ENCODE measurements around the gene ESYT1. TPM values are rescaled to one million over a fixed set of nuclear protein-coding genes. Genes with fewer than 3 reads are reported as not detected.

Gene ESYT1
- total RNA-seq, 1 experiment from 2014 or later: 152 TPM

DNA sequence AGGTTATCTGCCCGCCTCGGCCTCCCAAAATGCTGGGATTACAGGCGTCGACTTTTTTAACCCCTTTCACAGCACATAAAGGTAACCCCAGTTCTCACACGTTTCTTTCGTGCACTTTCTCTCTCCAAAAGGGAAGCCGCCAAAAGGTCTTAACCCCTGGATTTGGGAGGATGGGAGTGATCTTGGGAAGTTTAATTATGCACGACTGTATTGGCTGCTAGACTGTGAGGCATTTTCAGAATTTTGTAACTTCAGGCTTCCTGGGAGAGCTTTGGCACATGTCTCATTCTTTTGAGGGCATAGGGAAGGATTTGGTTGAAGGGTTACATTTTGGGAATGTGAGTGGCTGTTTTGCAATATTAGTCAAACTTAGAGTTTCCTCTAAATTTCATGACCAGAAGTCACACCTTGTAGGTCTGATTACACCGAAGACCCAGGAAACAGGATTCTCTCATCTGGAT is 62.7 kb downstream of the ESYT1 start:
- CTCF ChIA-PET: interaction anchor here (0.6 kb wide), 1 partner anchor 13 kb away, joined by 3 read pairs; no protein-coding TSS in a partner anchor
- Histone ChIP-seq H3K36me3 (ENCODE audit: control insufficient read depth, insufficient read depth, low read length) (peaks cover 10% of the 10 kb centered on the region), H3K27me3 (ENCODE audit: control insufficient read depth, insufficient read depth, low read length) (no peaks in the 10 kb centered on the region), H3K4me1 (ENCODE audit: control insufficient read depth, insufficient read depth, low read length) (peaks cover 12% of the 10 kb centered on the region), H3K27ac (ENCODE audit: low read length) (peak overlapping the region; percentile 95), H3K4me3 (ENCODE audit: low read depth in 2 of 2, low read length in 2 of 2) (peak overlapping the region; percentile 68 to 98), H3K9me3 (ENCODE audit: control insufficient read depth, insufficient read depth, low read depth, low read length) (no peaks in the 10 kb centered on the region)
- POLR2A ChIA-PET: interaction anchor here (0.7 kb wide), 2 partner anchors 35 to 76 kb away, joined by 3 to 9 read pairs; no protein-coding TSS in a partner anchor
- TF ChIP-seq TCF7L2 (IDR thresholded peaks at IDR 0.05; ENCODE audit: low read depth, low read length): no peak
- no peak for TF ChIP-seq POLR2AphosphoS5 (IDR thresholded peaks at IDR 0.05; ENCODE audit: low read depth, low read length)
- no peak for TF ChIP-seq SIN3A (IDR thresholded peaks at IDR 0.05; ENCODE audit: borderline replicate concordance, insufficient read depth, low read depth, low read length)
- TF ChIP-seq, protein P1, sequence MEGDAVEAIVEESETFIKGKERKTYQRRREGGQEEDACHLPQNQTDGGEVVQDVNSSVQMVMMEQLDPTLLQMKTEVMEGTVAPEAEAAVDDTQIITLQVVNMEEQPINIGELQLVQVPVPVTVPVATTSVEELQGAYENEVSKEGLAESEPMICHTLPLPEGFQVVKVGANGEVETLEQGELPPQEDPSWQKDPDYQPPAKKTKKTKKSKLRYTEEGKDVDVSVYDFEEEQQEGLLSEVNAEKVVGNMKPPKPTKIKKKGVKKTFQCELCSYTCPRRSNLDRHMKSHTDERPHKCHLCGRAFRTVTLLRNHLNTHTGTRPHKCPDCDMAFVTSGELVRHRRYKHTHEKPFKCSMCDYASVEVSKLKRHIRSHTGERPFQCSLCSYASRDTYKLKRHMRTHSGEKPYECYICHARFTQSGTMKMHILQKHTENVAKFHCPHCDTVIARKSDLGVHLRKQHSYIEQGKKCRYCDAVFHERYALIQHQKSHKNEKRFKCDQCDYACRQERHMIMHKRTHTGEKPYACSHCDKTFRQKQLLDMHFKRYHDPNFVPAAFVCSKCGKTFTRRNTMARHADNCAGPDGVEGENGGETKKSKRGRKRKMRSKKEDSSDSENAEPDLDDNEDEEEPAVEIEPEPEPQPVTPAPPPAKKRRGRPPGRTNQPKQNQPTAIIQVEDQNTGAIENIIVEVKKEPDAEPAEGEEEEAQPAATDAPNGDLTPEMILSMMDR (IDR thresholded peaks at IDR 0.05): no peak
- TF ChIP-seq, protein P2, sequence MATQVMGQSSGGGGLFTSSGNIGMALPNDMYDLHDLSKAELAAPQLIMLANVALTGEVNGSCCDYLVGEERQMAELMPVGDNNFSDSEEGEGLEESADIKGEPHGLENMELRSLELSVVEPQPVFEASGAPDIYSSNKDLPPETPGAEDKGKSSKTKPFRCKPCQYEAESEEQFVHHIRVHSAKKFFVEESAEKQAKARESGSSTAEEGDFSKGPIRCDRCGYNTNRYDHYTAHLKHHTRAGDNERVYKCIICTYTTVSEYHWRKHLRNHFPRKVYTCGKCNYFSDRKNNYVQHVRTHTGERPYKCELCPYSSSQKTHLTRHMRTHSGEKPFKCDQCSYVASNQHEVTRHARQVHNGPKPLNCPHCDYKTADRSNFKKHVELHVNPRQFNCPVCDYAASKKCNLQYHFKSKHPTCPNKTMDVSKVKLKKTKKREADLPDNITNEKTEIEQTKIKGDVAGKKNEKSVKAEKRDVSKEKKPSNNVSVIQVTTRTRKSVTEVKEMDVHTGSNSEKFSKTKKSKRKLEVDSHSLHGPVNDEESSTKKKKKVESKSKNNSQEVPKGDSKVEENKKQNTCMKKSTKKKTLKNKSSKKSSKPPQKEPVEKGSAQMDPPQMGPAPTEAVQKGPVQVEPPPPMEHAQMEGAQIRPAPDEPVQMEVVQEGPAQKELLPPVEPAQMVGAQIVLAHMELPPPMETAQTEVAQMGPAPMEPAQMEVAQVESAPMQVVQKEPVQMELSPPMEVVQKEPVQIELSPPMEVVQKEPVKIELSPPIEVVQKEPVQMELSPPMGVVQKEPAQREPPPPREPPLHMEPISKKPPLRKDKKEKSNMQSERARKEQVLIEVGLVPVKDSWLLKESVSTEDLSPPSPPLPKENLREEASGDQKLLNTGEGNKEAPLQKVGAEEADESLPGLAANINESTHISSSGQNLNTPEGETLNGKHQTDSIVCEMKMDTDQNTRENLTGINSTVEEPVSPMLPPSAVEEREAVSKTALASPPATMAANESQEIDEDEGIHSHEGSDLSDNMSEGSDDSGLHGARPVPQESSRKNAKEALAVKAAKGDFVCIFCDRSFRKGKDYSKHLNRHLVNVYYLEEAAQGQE (IDR thresholded peaks at IDR 0.05; ENCODE audit: insufficient read depth in 1 of 2, low read depth in 2 of 2, low read length in 1 of 2): no peak
- BruUV-seq (replicated peaks): no TSS peak
- ATAC-seq: no peak
- in situ Hi-C loops (cut with HindIII; ENCODE audit: low pct_unique_long_range_greater_than_20kb, low sequenced_read_pairs): no loop called here
- no peak for DNase-seq (ENCODE audit: low read depth, low spot score)
- intact Hi-C loops (cut with micrococcal nuclease; ENCODE audit: unreplicated experiment): no loop called here

DNA sequence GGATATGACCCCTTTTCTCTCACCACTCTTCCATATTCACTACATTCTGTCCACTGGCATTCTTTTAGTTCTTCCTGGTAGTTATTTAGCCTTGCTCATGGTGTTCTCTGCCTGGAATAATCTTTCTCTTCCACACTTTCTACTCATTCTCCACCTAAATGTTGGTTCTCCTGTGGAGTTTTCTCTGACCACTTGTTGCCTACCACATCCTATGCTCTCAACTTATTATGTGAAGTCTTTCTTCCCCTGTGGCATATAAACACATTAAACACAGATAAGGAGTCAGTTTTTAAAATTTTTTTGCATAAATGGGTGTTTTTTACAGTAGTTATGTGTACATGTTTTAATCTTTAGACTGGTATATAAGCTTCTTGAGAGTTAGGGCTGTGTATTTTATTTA is 64.5 kb downstream of the ESYT1 start:
- Histone ChIP-seq H3K27ac (ENCODE audit: low read length) (no peak overlapping the region), H3K4me3 (ENCODE audit: low read depth in 2 of 2, low read length in 2 of 2) (no peak overlapping the region), H3K4me1 (ENCODE audit: control insufficient read depth, insufficient read depth, low read length) (peaks cover 5% of the 10 kb centered on the region), H3K36me3 (ENCODE audit: control insufficient read depth, insufficient read depth, low read length) (peaks cover 4% of the 10 kb centered on the region; the same call in 1 of the 2 replicates), H3K9me3 (ENCODE audit: control insufficient read depth, insufficient read depth, low read depth, low read length) (no peaks in the 10 kb centered on the region), H3K27me3 (ENCODE audit: control insufficient read depth, insufficient read depth, low read length) (no peaks in the 10 kb centered on the region)
- ATAC-seq (no peak), DNase-seq (ENCODE audit: low read depth, low spot score) (no peak)
- ChIA-PET POLR2A (interaction anchor here (0.6 kb wide), 1 partner anchor 9 kb away, joined by 3 read pairs; no protein-coding TSS in a partner anchor), CTCF (interaction anchor here (1.4 kb wide), 1 partner anchor 29 kb away, joined by 3 read pairs; the partner anchor contains the start of gene RNF41)
- in situ Hi-C loops (cut with HindIII; ENCODE audit: low pct_unique_long_range_greater_than_20kb, low sequenced_read_pairs): no loop called here
- BruUV-seq (replicated peaks): no TSS peak
- intact Hi-C loops (cut with micrococcal nuclease; ENCODE audit: unreplicated experiment): loop anchor here (2.0 kb wide), 1 partner anchor 32 kb away; the partner anchor contains the start of gene NABP2
- TF ChIP-seq TCF7L2 (IDR thresholded peaks at IDR 0.05; ENCODE audit: low read depth, low read length): no peak

DNA sequence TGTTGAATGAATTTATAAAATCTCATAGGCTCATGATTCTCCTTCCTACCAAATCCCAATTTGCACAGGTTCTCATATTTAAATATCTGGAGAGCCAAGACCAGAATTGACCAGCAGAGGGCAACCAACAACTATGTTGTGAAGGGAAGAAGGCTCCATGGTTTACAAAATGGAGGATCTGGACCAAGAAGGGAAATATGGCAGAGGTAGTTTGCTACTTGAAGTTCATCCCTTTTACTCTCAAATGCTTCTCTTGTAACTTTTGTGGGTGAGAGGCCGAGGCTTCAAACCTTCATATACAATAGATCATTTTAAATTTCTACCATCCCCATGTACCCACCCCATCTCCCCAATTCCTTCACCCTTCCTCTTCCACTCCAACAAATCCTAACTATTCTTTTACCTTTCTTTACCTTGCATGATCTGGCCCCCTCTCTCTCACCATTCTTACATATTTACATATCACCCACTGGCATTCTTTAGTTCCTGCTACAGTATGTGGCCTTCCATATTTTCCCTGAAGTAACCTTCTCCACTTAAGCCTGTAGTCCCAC is 65.0 kb downstream of the ESYT1 start:
- ChIA-PET POLR2A (interaction anchor here (0.6 kb wide), 1 partner anchor 9 kb away, joined by 3 read pairs; no protein-coding TSS in a partner anchor), CTCF (interaction anchor here (1.1 to 1.4 kb wide), 2 partner anchors 13 to 29 kb away, joined by 3 to 5 read pairs; partner anchors contain the start of gene RNF41)
- peak overlapping the region; percentile 2; the same call in 1 of the 2 replicates for H3K27ac ChIP-seq (ENCODE audit: low read length)
- H3K4me3 ChIP-seq (ENCODE audit: low read depth in 2 of 2, low read length in 2 of 2): no peak overlapping the region
- no TSS peak for BruUV-seq (replicated peaks)
- peaks cover 4% of the 10 kb centered on the region; the same call in 1 of the 2 replicates for H3K36me3 ChIP-seq (ENCODE audit: control insufficient read depth, insufficient read depth, low read length)
- TF ChIP-seq, protein P1 (IDR thresholded peaks at IDR 0.05): peak; percentile 83
- TF ChIP-seq SIN3A (IDR thresholded peaks at IDR 0.05; ENCODE audit: borderline replicate concordance, insufficient read depth, low read depth, low read length) (no peak), TCF7L2 (IDR thresholded peaks at IDR 0.05; ENCODE audit: low read depth, low read length) (no peak)
- no peak for ATAC-seq
- H3K4me1 ChIP-seq (ENCODE audit: control insufficient read depth, insufficient read depth, low read length): peaks cover under 1% of the 10 kb centered on the region; the same call in 1 of the 2 replicates
- DNase-seq (ENCODE audit: low read depth, low spot score): peak; percentile 65
- H3K27me3 ChIP-seq (ENCODE audit: control insufficient read depth, insufficient read depth, low read length): no peaks in the 10 kb centered on the region
- H3K9me3 ChIP-seq (ENCODE audit: control insufficient read depth, insufficient read depth, low read depth, low read length): no peaks in the 10 kb centered on the region
- in situ Hi-C loops (cut with HindIII; ENCODE audit: low pct_unique_long_range_greater_than_20kb, low sequenced_read_pairs): no loop called here
- intact Hi-C loops (cut with micrococcal nuclease; ENCODE audit: unreplicated experiment): loop anchor here (2.0 kb wide), 1 partner anchor 32 kb away; the partner anchor contains the start of gene NABP2
